DOHH2 (cell line): Measurements from ENCODE around the gene HCRTR1.

Experiments
- EZH2phosphoT487 ChIP-seq: fragments of 200-600 bp; sonication (generic); IDR thresholded peaks from 2 replicates; pipeline ENCODE4 v1.6.1; 2017; ENCODE audit warnings: borderline replicate concordance, mild to moderate bottlenecking, antibody characterized with exemption, low read length, moderate library complexity, mixed read lengths
- TF ChIP-seq, protein P1 (sequence below): fragments of 200-600 bp; sonication (generic); IDR thresholded peaks from one replicate; pipeline ENCODE4 v1.5.1; 2014; ENCODE audit warnings: antibody characterized with exemption, mild to moderate bottlenecking, low read depth, low read length; ENCODE audit not compliant: poor library complexity, severe bottlenecking

DNA sequence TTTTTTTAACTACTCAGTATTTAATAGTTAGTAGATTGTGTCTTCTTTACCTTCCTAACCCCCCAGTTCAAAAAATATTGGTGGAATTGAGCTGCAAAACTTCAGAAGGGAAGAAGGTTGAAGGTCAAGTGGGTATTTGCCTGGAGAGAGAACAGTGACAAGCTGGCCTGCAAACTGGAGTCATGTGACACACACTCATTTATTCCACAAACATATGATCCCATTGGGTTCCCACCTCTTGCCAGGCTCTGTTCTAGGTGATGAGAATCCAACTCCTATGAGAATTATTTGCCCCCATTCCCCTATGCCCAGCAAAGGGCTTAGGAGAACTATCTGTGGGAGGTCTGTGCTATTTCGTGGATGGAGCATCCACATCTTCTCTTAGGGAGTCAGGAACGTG lies 30.7 kb downstream of the HCRTR1 start:
- TF ChIP-seq, protein P1, sequence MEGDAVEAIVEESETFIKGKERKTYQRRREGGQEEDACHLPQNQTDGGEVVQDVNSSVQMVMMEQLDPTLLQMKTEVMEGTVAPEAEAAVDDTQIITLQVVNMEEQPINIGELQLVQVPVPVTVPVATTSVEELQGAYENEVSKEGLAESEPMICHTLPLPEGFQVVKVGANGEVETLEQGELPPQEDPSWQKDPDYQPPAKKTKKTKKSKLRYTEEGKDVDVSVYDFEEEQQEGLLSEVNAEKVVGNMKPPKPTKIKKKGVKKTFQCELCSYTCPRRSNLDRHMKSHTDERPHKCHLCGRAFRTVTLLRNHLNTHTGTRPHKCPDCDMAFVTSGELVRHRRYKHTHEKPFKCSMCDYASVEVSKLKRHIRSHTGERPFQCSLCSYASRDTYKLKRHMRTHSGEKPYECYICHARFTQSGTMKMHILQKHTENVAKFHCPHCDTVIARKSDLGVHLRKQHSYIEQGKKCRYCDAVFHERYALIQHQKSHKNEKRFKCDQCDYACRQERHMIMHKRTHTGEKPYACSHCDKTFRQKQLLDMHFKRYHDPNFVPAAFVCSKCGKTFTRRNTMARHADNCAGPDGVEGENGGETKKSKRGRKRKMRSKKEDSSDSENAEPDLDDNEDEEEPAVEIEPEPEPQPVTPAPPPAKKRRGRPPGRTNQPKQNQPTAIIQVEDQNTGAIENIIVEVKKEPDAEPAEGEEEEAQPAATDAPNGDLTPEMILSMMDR, result no peak
- TF ChIP-seq EZH2phosphoT487, result no peak
